ENCODE measurements around the gene MAGEB4. TPM values are rescaled to one million over a fixed set of nuclear protein-coding genes. Genes with fewer than 3 reads are reported as not detected.

MAGEB4 gene
- total RNA-seq, 1 experiment from 2014 or later, result not detected

- TF ChIP-seq, protein P1, sequence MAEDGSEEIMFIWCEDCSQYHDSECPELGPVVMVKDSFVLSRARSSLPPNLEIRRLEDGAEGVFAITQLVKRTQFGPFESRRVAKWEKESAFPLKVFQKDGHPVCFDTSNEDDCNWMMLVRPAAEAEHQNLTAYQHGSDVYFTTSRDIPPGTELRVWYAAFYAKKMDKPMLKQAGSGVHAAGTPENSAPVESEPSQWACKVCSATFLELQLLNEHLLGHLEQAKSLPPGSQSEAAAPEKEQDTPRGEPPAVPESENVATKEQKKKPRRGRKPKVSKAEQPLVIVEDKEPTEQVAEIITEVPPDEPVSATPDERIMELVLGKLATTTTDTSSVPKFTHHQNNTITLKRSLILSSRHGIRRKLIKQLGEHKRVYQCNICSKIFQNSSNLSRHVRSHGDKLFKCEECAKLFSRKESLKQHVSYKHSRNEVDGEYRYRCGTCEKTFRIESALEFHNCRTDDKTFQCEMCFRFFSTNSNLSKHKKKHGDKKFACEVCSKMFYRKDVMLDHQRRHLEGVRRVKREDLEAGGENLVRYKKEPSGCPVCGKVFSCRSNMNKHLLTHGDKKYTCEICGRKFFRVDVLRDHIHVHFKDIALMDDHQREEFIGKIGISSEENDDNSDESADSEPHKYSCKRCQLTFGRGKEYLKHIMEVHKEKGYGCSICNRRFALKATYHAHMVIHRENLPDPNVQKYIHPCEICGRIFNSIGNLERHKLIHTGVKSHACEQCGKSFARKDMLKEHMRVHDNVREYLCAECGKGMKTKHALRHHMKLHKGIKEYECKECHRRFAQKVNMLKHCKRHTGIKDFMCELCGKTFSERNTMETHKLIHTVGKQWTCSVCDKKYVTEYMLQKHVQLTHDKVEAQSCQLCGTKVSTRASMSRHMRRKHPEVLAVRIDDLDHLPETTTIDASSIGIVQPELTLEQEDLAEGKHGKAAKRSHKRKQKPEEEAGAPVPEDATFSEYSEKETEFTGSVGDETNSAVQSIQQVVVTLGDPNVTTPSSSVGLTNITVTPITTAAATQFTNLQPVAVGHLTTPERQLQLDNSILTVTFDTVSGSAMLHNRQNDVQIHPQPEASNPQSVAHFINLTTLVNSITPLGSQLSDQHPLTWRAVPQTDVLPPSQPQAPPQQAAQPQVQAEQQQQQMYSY (CRISPR knock-in tag; IDR thresholded peaks at IDR 0.05), result no peak
- TF ChIP-seq JAZF1 (CRISPR knock-in tag; IDR thresholded peaks at IDR 0.05), result no peak
- no peak for TF ChIP-seq ATF1 (CRISPR knock-in tag; IDR thresholded peaks at IDR 0.05)
- TF ChIP-seq FOXK1 (CRISPR knock-in tag; IDR thresholded peaks at IDR 0.05), result no peak
- no peak for TF ChIP-seq TP53 (CRISPR knock-in tag; IDR thresholded peaks at IDR 0.05)
- no peak for TF ChIP-seq ZNF317 (CRISPR knock-in tag; IDR thresholded peaks at IDR 0.05; ENCODE audit: borderline replicate concordance, low read depth)
- no peak for TF ChIP-seq ZBTB43 (CRISPR knock-in tag; IDR thresholded peaks at IDR 0.05)
- TF ChIP-seq KAT7 (CRISPR knock-in tag; IDR thresholded peaks at IDR 0.05; ENCODE audit: borderline replicate concordance), result no peak
- TF ChIP-seq CDX4 (CRISPR knock-in tag; IDR thresholded peaks at IDR 0.05; ENCODE audit: borderline replicate concordance), result no peak
- no peak for TF ChIP-seq USF1 (CRISPR knock-in tag; IDR thresholded peaks at IDR 0.05)
Measured at GRCh38 chrX:30261012-30261411, 19.2 kb downstream of the MAGEB4 start (continued).

DNA sequence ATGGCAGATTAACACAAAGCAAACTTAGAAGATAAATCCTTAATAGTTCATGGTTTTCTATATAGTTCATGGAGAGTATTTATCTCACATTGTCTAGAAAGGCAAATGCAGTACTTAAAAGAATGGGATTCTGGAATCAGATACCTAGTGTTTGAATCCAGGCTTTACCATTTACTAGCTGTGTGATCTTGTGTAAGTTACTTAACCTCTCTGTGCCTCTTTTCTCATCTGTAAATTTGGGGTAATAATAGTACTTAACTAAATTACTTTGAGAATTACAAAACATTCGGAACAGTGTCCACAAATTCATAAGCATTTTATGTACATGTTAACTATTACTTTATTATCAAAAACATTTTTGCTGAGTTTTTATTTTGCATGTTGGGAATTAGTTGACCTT is 21.0 kb downstream of the MAGEB4 start:
- no peak for TF ChIP-seq GABPB1 (CRISPR knock-in tag; IDR thresholded peaks at IDR 0.05)
- no peak for TF ChIP-seq ETV6 (CRISPR knock-in tag; IDR thresholded peaks at IDR 0.05)
- no peak for TF ChIP-seq NFYB (CRISPR knock-in tag; conservative IDR thresholded peaks at IDR 0.05; ENCODE audit: low read depth)
- peaks cover 4% of the 10 kb centered on the region; the same call in 1 of the 2 replicates for H3K9me3 Mint-ChIP-seq

GRCh38 chrX:30270639-30271038 is 28.8 kb downstream of the MAGEB4 start:
- H3K27me3 Mint-ChIP-seq (ENCODE audit: low read depth), result no peaks in the 10 kb centered on the region; the same call in 1 of the 2 replicates
- H3K4me3 Mint-ChIP-seq, result no peak overlapping the region
- H3K36me3 Mint-ChIP-seq, result no peaks in the 10 kb centered on the region
- ATAC-seq (no peak), DNase-seq (ENCODE audit: low spot score) (no peak)
- ChIA-PET CTCF (no interaction called here), POLR2A (no interaction called here)
- no peak for TF ChIP-seq EMX1 (CRISPR knock-in tag; IDR thresholded peaks at IDR 0.05)
- no peak for TF ChIP-seq ZNF425 (CRISPR knock-in tag; conservative IDR thresholded peaks at IDR 0.05)
- no peak for TF ChIP-seq ARID4B (CRISPR knock-in tag; IDR thresholded peaks at IDR 0.05; ENCODE audit: borderline replicate concordance)
- no peak for TF ChIP-seq ZBTB43 (CRISPR knock-in tag; IDR thresholded peaks at IDR 0.05)
- TF ChIP-seq ZNF423 (CRISPR knock-in tag; IDR thresholded peaks at IDR 0.05), result no peak
- no peak overlapping the region for H3K27ac Mint-ChIP-seq
- peaks cover 10% of the 10 kb centered on the region for H3K9me3 Mint-ChIP-seq
- peaks cover 2% of the 10 kb centered on the region; the same call in 1 of the 2 replicates for H3K4me1 Mint-ChIP-seq

More for the DNA sequence above, 21.0 kb downstream of the MAGEB4 start:
- H3K36me3 Mint-ChIP-seq, result no peaks in the 10 kb centered on the region
- H3K4me1 Mint-ChIP-seq, result no peaks in the 10 kb centered on the region
- H3K27ac Mint-ChIP-seq, result no peak overlapping the region
- DNase-seq (ENCODE audit: low spot score) (no peak), ATAC-seq (no peak)
- ChIA-PET POLR2A (no interaction called here), CTCF (no interaction called here)
- H3K27me3 Mint-ChIP-seq (ENCODE audit: low read depth), result no peaks in the 10 kb centered on the region
- no peak overlapping the region for H3K4me3 Mint-ChIP-seq
